MM.1S (cell line): ENCODE results near the gene DGKG.

ENCODE experiments used
- DNase-seq: peaks from one replicate; pipeline ENCODE4 v3.0.0-alpha.2; 2015
- H2AFZ ChIP-seq: fragments of 300-600 bp; sonication (generic); 2 replicates; pipeline ENCODE4 v1.6.0; 2016; ENCODE audit warnings: antibody characterized with exemption, low read length
- H3F3A ChIP-seq: fragments of 300-600 bp; sonication (generic); 2 replicates; pipeline ENCODE4 v1.6.1; 2016; ENCODE audit warnings: mild to moderate bottlenecking, antibody characterized with exemption, low read length, moderate library complexity, mixed read lengths; ENCODE audit not compliant: insufficient read depth
- H3K27ac ChIP-seq: fragments of 300-600 bp; sonication (generic); 2 replicates; pipeline ENCODE4 v1.5.1; 2016; ENCODE audit warnings: mild to moderate bottlenecking, low read length
- H3K27me3 ChIP-seq: fragments of 300-600 bp; sonication (generic); replicated peaks from 2 replicates; pipeline ENCODE4 v1.6.0; 2016; ENCODE audit warnings: low read length; ENCODE audit not compliant: insufficient read depth
- H3K36me3 ChIP-seq: fragments of 300-600 bp; sonication (generic); replicated peaks from 2 replicates; pipeline ENCODE4 v1.6.1; 2016; ENCODE audit warnings: mild to moderate bottlenecking, low read length, mixed read lengths; ENCODE audit not compliant: insufficient read depth
- H3K4me1 ChIP-seq: fragments of 300-600 bp; sonication (generic); 2 replicates; pipeline ENCODE4 v1.6.1; 2016; ENCODE audit warnings: low read length, mixed read lengths
- H3K4me2 ChIP-seq: fragments of 300-600 bp; sonication (generic); 2 replicates; pipeline ENCODE4 v1.6.0; 2016; ENCODE audit warnings: low read depth, low read length
- H3K4me3 ChIP-seq: fragments of 300-600 bp; sonication (generic); 2 replicates; pipeline ENCODE4 v1.5.1; 2016; ENCODE audit warnings: low read length, mixed read lengths
- H3K79me2 ChIP-seq: fragments of 300-600 bp; sonication (generic); 2 replicates; pipeline ENCODE4 v1.6.1; 2016; ENCODE audit warnings: mixed run types, low read length, mixed read lengths
- H3K9ac ChIP-seq: fragments of 300-600 bp; sonication (generic); 2 replicates; pipeline ENCODE4 v1.6.1; 2016; ENCODE audit warnings: low read length, mixed read lengths
- H3K9me2 ChIP-seq: fragments of 300-600 bp; sonication (generic); replicated peaks from 2 replicates; pipeline ENCODE4 v1.6.1; 2016; ENCODE audit warnings: mild to moderate bottlenecking, low read length, mixed read lengths; ENCODE audit not compliant: insufficient read depth
- H3K9me3 ChIP-seq: fragments of 300-600 bp; sonication (generic); replicated peaks from 2 replicates; pipeline ENCODE4 v1.6.1; 2016; ENCODE audit warnings: mild to moderate bottlenecking, low read length, mixed read lengths; ENCODE audit not compliant: insufficient read depth
- H4K20me1 ChIP-seq: fragments of 300-600 bp; sonication (generic); 2 replicates; pipeline ENCODE4 v1.6.1; 2016; ENCODE audit warnings: mild to moderate bottlenecking, low read length, moderate library complexity, mixed read lengths; ENCODE audit not compliant: insufficient read depth
- EZH2 ChIP-seq: fragments of 300-600 bp; sonication (generic); optimal IDR thresholded peaks from 2 replicates; pipeline ENCODE3; 2017; ENCODE audit warnings: low read depth, mild to moderate bottlenecking, antibody characterized with exemption, low read length, mixed read lengths
- EZH2phosphoT487 ChIP-seq: fragments of 300-600 bp; sonication (generic); IDR thresholded peaks from 2 replicates; pipeline ENCODE4 v1.6.1; 2018; ENCODE audit warnings: antibody characterized with exemption, low read length
- TF ChIP-seq, protein P1 (sequence below): fragments of 300-600 bp; sonication (generic); IDR thresholded peaks from 2 replicates; pipeline ENCODE4 v1.5.1; 2016; ENCODE audit warnings: antibody characterized with exemption, low read length, mixed read lengths

DGKG gene

DNA sequence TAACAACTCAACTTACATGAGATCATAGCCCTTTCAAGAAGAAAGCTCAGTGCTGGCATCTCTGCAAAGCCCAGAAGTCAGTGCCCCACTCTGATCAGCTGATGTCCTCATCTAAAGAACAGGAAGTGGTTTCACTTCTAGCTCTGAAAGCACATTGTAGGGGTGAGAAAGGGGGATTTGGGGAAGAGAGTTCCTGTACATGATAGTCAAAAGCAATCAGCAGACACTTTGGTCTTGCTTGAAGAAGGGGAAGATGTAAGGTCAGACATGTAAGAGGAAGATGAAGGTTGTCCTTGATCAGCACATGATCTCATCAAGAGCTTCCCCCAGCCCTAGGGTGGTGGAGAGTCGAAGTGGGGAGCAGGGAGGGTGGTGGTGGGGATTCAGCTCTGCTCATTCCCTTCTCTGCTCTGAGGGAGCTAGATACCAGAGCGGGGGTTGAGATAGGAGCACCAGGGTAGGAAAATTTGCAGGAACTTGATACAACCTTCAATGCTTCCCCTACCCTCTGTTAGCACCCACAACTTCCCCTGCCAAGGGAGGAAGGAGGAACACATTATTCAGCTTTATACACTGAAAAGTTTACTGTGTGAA is 176.7 kb downstream of the DGKG start:
- Histone ChIP-seq H3K36me3 (no peaks in the 10 kb centered on the region), H3K9me2 (no peaks in the 10 kb centered on the region), H3K4me1 (peaks cover 11% of the 10 kb centered on the region), H3K9ac (peak overlapping the region; percentile 6; the same call in 1 of the 2 replicates), H3K79me2 (no peaks in the 10 kb centered on the region), H3K4me3 (no peak overlapping the region), H2AFZ (peak overlapping the region; percentile 71), H3K4me2 (peak overlapping the region; percentile 26; the same call in 1 of the 2 replicates), H3K27me3 (no peaks in the 10 kb centered on the region), H3K27ac (peak overlapping the region; percentile 38; the same call in 1 of the 2 replicates), H3K9me3 (no peaks in the 10 kb centered on the region), H4K20me1 (no peaks in the 10 kb centered on the region), H3F3A (peaks cover 4% of the 10 kb centered on the region; the same call in 1 of the 2 replicates)
- no peak for TF ChIP-seq EZH2
- TF ChIP-seq EZH2phosphoT487: no peak
- TF ChIP-seq, protein P1, sequence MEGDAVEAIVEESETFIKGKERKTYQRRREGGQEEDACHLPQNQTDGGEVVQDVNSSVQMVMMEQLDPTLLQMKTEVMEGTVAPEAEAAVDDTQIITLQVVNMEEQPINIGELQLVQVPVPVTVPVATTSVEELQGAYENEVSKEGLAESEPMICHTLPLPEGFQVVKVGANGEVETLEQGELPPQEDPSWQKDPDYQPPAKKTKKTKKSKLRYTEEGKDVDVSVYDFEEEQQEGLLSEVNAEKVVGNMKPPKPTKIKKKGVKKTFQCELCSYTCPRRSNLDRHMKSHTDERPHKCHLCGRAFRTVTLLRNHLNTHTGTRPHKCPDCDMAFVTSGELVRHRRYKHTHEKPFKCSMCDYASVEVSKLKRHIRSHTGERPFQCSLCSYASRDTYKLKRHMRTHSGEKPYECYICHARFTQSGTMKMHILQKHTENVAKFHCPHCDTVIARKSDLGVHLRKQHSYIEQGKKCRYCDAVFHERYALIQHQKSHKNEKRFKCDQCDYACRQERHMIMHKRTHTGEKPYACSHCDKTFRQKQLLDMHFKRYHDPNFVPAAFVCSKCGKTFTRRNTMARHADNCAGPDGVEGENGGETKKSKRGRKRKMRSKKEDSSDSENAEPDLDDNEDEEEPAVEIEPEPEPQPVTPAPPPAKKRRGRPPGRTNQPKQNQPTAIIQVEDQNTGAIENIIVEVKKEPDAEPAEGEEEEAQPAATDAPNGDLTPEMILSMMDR: no peak
- DNase-seq: peak; percentile 79

DNA sequence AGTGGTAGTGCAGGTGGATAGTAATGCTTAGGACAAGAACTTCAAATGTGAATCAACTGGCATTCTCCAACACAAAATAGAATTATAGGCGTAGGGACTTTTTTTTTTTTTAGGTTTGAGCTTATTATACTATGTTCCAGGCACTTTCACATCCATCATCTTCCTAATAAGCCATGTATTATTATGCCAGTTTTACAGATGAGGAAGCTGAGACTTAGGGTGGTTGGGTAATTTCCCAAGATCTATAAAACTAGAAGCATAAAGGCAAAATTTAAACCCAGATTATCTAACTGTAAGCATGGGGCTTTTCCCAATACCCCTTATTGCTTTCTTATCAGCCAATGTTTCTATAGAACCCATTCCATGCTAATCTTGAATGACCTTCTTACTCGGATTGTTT is 178.0 kb downstream of the DGKG start:
- Histone ChIP-seq H3K4me1 (peaks cover 11% of the 10 kb centered on the region), H4K20me1 (no peaks in the 10 kb centered on the region), H3F3A (peaks cover 4% of the 10 kb centered on the region; the same call in 1 of the 2 replicates), H3K4me2 (no peak overlapping the region), H3K9ac (no peak overlapping the region), H3K9me2 (no peaks in the 10 kb centered on the region), H2AFZ (no peak overlapping the region), H3K79me2 (no peaks in the 10 kb centered on the region), H3K27me3 (no peaks in the 10 kb centered on the region), H3K9me3 (no peaks in the 10 kb centered on the region), H3K27ac (no peak overlapping the region), H3K4me3 (no peak overlapping the region), H3K36me3 (no peaks in the 10 kb centered on the region)
- no peak for DNase-seq
- TF ChIP-seq, protein P1: no peak
- no peak for TF ChIP-seq EZH2phosphoT487
- TF ChIP-seq EZH2: no peak

DNA sequence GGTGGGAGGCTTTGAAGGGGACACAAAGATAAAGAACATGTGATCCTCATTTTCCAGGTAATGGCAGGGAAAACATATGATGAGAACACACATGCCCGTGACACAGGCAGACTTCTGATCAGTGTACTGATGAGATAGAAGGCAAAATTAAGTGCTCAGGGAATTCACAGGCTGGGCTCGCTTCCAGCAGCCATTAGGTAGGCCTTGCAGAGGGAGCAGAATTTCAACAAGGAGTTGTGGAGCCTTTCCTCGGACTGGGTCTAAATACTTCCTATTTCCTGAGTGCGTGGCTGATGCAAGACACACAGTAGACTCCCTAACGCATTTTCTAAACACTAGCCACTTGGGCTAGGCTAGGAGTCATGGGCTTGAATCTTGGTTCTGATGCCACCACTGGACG is 179.2 kb downstream of the DGKG start:
- Histone ChIP-seq H4K20me1 (no peaks in the 10 kb centered on the region), H3K36me3 (no peaks in the 10 kb centered on the region), H2AFZ (no peak overlapping the region), H3K4me1 (peaks cover 11% of the 10 kb centered on the region), H3K27ac (no peak overlapping the region), H3K9me3 (no peaks in the 10 kb centered on the region), H3K9me2 (no peaks in the 10 kb centered on the region), H3K27me3 (no peaks in the 10 kb centered on the region), H3F3A (peaks cover 4% of the 10 kb centered on the region; the same call in 1 of the 2 replicates), H3K4me2 (no peak overlapping the region), H3K4me3 (no peak overlapping the region), H3K9ac (no peak overlapping the region), H3K79me2 (no peaks in the 10 kb centered on the region)
- no peak for TF ChIP-seq EZH2
- TF ChIP-seq, protein P1: no peak
- TF ChIP-seq EZH2phosphoT487: no peak
- no peak for DNase-seq
